WERI-Rb-1 (cell line): ENCODE measurements around the gene UNC13C.

ENCODE experiments used
- DNase-seq: peaks from one replicate; pipeline ENCODE4 v3.0.0-alpha.2; 2020
- H3K27ac ChIP-seq: fragments of 250-450 bp; sonication (Bioruptor Pico); 2 replicates; pipeline ENCODE4 v1.5.1; 2020; ENCODE audit warnings: mild to moderate bottlenecking, moderate library complexity
- H3K27me3 ChIP-seq: fragments of 250-450 bp; sonication (Bioruptor Pico); 2 replicates; pipeline ENCODE4 v1.5.1; 2021; ENCODE audit warnings: mild to moderate bottlenecking, low read depth, moderate library complexity; ENCODE audit not compliant: insufficient read depth, severe bottlenecking
- H3K36me3 ChIP-seq: fragments of 250-450 bp; sonication (Bioruptor Pico); 2 replicates; pipeline ENCODE4 v1.5.1; 2020; ENCODE audit warnings: mild to moderate bottlenecking, moderate library complexity
- H3K4me3 ChIP-seq: 2 replicates; pipeline ENCODE4 v1.5.1; 2011; ENCODE audit warnings: low read depth, mild to moderate bottlenecking, control low read depth, low read length
- H3K9me3 ChIP-seq: fragments of 250-450 bp; sonication (Bioruptor Pico); 2 replicates; pipeline ENCODE4 v1.5.1; 2021; ENCODE audit warnings: mild to moderate bottlenecking, moderate library complexity; ENCODE audit not compliant: severe bottlenecking
- TF ChIP-seq, protein P1 (sequence below): IDR thresholded peaks from 2 replicates; pipeline ENCODE4 v1.5.1; 2011; ENCODE audit warnings: low read depth, mild to moderate bottlenecking, control low read depth, inconsistent platforms, low read length

UNC13C gene

DNA sequence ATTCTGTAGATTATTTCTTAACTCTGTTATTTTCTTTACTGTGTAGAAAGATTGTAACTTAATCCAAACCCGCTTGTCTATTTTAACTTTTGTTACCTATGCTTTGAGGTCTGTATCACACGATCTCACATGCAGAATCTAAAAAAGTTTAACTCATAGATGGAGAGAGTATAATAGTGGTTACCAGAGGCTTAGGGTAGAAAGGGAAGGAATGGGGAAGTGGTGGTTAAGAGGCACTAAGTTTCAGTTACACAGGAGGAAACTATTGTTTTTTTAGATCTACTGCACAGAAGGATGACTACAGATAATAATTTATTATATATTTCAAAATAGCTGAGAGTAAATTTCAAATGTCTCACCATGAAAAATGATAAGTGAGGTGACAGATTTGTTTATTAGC is 703.3 kb downstream of the UNC13C start:
- TF ChIP-seq, protein P1, sequence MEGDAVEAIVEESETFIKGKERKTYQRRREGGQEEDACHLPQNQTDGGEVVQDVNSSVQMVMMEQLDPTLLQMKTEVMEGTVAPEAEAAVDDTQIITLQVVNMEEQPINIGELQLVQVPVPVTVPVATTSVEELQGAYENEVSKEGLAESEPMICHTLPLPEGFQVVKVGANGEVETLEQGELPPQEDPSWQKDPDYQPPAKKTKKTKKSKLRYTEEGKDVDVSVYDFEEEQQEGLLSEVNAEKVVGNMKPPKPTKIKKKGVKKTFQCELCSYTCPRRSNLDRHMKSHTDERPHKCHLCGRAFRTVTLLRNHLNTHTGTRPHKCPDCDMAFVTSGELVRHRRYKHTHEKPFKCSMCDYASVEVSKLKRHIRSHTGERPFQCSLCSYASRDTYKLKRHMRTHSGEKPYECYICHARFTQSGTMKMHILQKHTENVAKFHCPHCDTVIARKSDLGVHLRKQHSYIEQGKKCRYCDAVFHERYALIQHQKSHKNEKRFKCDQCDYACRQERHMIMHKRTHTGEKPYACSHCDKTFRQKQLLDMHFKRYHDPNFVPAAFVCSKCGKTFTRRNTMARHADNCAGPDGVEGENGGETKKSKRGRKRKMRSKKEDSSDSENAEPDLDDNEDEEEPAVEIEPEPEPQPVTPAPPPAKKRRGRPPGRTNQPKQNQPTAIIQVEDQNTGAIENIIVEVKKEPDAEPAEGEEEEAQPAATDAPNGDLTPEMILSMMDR = no peak
- Histone ChIP-seq H3K27me3 (no peaks in the 10 kb centered on the region), H3K27ac (no peak overlapping the region), H3K4me3 (no peak overlapping the region), H3K36me3 (no peaks in the 10 kb centered on the region), H3K9me3 (no peaks in the 10 kb centered on the region)
- DNase-seq = no peak
